ENCODE data around the gene ZNF653. TPM values are rescaled to one million over a fixed set of nuclear protein-coding genes. Genes with fewer than 3 reads are reported as not detected.
"Not testable (repeated sequence)": the region's sequence is repeated elsewhere in the genome, so short reads cannot be mapped to it uniquely, and the experiment has no call there.

The ZNF653 gene
- polyA plus RNA-seq, 3 donors: 10.4 to 11.2 (median 11.0) TPM

DNA sequence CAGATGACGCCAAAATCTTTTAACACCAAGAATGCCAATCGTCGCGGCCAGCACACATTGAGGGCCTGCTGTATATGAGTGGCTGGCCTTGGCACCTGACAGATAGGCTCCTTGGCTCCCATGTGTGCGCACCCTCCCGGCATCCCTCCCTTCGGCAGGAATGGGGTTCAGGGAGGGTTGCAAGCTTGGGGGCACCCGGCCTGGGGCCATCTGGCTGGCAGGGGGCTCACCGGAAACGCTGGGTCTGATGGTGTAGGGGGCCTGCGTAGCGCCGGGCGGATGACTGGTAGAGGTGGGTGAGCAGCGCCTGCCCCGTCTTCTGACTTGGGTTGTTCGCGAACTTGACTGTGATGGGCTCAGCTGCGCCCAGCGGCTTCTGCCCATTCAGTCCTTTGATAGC lies 47.8 kb downstream of the ZNF653 start:
- DNase-seq: no peak

DNA sequence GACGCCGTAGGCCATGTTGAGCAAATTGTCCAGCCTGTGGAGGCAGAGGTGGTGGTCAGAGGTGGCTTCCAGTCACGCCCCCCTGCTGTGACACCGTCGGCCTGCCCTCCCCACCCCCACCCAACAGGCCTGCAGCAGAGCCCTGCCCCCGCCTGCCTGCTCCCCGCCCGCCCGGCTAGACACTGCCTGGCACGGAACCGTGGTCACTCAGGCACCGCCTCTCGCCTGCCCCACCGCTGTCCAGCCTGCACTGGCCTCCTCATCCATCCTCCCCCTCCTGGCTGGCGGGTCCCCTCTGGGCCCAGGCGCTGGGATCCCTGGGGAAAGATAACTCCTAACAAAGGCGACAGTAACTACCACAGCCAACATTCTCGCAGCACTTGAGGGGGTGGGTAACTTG lies 48.5 kb downstream of the ZNF653 start:
- DNase-seq: no peak

DNA sequence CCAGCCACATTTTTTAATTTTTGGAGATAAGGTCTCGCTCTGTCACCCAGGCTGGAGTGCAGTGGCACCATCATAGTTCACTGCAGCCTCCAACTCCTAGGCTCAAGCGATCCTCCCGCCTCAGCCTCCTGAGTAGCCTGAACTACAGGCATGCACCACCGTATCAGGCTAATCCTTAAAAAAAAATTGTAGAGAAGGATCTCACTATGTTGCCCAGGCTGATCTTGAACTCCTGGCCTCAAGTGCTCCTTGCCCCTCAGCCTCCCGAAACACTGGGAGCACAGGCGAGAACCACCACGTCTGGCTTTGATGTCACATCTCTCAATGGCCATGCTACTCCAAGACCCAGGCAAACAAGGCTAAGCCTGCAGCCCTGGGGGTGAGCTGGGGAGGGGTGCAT lies 49.0 kb downstream of the ZNF653 start:
- no peak for DNase-seq

DNA sequence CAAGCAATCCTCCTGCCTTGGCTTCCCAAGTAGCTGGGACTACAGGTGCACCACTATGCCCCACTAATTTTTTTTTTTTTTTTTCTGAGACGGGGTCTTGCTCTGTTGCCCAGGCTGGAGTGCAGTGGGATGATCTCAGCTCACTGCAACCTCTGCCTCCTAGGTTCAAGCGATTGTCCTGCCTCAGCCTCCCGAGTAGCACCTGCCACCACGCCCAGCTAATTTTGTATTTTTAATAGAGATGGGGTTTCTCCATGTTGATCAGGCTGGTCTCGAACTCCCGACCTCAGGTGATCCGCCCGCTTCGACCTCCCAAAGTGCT lies 50.4 kb downstream of the ZNF653 start:
- not testable (repeated sequence) for DNase-seq

DNA sequence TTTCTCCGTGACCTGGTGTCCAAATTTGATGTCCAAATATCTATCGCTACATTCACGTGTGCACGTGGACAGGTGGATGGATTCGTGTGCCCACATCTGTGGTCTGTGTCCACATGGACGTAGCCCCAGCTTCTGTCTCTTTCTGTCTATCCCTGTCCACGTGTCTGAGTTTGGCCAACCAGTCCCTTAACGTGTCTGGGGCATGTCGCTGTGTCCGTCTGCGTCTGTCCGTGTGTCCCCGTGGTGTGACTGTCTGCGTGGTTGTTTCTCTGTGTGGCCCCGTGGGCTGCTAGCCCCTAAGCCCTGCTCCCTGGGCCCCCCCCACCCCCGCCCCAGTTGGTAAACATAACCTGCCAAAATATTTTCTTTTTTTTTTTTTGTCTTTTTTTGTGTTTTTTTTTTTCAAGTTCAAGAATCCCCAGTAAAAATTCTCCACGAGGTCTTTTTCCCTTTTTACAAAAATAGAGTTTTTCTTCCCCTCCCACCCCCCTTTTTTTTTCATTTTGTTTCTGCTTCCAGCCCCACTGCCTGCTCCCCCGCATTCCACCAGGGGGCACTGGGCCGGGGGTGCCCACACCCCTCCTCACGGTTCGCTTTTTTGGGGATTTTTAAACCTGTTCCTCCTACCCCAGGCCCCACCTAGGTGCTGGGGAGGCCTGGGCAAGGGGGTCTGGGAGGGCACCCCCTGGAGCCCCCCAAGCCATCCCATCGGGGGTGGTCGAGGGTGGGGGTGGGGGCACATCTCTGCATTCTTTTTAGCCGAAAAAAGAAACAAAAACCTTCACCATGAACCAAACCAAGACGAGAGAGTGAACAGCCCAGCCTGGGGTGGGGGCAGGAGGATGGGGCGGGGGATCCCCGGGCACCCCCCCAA lies 51.9 kb downstream of the ZNF653 start:
- DNase-seq: no peak

DNA sequence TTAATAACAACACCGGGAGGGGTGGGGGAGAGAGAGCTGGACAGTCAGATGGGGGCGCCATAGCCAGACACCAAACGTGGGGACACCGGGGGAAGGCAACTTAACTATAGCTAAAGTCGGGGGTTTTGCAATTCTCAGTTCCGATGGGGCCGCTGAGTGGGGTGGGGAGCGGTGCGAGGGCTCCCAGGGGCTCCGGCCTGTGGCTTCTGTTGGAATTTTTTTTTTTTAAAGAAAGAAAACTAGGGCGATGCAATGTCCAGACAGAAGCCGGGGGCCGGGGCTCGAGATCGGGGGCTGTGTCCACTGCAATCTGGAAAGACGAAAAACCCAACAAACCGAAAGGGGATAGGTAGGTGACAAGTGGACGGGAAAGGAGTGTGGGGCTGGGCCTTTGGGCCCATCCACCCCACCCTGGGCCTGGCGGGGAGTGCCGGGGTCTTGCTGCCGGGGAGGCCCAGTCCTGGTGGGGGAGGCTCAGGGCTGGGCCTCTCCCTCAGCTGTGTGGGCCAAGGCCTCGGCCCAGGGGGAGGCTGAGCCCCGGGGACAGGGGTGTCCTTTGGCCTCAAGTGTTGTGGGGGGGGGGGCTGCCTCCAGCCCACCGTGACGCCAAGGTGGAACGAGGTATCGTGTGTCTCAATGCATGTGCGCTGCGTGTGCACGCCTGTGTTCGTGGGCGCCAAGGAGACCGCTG lies 52.9 kb downstream of the ZNF653 start:
- no peak for DNase-seq

DNA sequence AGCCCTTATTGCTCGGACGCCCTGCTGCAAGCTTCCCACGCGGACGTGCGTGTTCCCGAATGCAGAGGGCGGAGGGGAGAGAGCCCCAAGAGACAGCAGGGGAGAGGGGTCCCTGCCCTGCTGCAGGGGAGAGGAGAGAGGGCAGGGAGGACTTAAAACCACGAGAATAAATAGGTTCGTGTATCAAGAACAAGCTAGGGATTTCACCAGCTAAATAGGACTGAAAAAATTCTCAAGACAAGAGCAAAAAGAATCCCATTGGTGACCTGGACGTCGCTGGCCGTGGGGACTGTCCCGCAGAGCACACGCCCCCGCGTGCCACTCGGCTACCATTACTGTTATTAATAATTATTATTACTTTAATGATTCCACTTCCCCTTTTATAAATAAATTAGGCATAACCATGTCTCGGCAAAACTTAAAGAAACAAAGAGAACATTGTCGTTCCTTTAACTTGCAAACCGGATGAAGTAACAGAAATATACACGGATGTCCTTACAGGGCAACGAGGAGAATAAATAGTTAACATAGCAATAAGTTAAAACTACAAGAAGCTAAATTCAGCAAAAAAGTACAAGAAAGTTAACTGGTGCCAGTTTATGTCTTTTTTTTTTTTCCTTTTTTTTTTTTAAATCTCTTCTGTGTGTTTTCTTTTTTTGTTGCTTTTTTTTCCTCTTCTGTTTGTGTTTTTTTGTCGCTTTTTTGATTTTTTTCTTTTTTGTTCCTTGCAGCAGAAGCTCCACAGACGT lies 53.6 kb downstream of the ZNF653 start:
- DNase-seq: peak; percentile 23

DNA sequence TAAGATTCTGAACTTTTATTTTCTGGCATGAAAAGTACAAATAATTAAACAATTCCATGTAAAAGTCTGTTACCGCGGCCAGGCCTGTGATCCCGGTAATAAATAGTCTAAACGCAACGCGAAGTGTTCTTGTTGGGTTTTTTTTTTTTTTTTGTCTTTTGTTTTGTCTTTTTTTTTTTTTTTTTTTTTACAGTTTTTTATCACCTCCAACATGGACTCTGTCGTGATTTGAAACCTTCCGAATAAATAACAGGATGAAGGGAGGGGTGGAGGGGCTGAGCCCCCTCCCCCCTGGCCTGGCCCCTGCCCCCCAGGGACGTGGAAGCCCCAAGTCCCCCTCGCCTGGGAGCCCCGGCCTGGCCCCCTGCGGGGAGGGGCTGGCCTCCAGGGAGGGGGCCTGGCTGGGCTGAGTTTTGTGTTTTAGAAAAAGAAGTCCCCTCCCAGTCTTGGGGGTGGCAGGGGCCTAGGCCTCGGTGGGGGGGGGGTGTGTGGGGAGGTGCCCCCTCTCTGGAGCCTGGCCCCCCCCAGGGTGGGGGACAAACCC lies 54.2 kb downstream of the ZNF653 start:
- no peak for DNase-seq

DNA sequence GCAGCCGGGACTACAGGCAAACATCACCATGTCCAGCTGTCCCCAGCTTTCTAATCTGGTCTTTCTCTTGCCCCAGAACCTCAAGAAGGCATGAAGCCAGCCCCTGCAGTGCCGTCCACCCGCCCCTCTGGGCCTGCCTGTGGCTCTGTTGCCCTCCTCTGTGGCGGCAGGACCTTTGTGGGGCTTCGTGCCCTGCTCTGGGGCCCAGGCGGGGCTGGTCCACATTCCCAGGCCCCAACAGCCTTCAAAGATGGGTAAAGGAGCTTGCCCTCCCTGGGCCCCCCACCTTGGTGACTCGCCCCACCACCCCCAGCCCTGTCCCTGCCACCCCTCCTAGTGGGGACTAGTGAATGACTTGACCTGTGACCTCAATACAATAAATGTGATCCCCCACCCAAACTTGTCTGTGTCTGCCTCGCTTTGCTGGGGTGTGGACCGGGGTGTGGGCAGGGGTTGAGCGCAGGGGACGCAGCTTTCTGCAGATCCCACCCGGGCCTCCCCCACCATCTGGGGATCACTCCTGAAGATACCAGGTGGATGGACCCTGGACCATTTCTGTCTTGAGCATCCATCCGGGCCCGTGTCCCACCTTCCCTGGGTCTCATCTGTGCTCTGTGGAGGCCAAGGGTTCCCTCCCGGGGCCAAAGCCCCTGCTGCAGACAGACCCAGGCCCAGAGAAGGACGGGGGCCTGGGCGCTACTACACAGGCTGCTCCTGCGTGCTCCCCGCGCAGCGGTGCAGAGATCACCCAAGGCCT lies 54.9 kb downstream of the ZNF653 start:
- no peak for DNase-seq

DNA sequence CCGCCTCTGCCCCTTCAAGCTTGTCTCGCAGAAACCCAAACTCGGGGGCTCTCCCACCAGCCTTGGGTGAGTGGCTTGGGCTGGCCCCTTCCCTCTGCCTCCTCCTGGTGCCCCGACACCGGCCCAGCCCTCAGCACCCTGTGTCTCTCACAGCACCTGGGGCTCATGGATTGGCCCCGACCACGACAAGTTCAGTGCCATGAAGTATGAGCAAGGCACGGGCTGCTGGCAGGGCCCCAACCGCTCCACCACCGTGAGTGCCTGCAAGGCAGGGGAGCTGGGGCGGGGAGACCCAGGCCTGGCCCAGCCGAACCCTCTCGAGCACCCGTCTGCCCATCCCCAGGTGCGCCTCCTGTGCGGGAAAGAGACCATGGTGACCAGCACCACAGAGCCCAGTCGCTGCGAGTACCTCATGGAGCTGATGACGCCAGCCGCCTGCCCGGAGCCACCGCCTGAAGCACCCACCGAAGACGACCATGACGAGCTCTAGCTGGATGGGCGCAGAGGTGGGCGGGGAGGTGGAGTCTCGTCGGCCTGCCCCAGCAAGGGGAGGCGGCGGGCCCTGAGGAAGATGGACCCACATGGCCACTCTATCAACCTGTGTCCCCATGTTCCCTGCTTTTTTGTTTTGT lies 56.6 kb downstream of the ZNF653 start:
- DNase-seq: no peak

DNA sequence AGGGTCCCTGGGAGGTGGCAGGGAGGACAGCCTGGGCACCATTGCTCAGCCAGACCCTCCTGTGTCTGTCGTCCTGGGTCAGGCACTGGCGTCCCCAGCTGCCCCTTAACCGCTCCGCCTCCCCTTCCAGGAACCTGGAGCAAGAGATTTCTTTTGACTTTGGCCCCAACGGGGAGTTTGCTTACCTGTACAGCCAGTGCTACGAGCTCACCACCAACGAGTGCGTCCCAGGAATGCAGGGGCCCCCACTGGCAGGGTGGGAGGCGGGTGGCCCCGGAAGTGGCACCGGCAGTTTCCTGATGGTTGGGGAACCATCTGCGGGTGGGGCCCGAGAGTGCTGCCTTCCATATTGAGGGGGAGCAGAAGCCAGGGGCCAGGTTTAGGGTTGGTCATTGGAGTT lies 57.2 kb downstream of the ZNF653 start:
- DNase-seq: no peak

DNA sequence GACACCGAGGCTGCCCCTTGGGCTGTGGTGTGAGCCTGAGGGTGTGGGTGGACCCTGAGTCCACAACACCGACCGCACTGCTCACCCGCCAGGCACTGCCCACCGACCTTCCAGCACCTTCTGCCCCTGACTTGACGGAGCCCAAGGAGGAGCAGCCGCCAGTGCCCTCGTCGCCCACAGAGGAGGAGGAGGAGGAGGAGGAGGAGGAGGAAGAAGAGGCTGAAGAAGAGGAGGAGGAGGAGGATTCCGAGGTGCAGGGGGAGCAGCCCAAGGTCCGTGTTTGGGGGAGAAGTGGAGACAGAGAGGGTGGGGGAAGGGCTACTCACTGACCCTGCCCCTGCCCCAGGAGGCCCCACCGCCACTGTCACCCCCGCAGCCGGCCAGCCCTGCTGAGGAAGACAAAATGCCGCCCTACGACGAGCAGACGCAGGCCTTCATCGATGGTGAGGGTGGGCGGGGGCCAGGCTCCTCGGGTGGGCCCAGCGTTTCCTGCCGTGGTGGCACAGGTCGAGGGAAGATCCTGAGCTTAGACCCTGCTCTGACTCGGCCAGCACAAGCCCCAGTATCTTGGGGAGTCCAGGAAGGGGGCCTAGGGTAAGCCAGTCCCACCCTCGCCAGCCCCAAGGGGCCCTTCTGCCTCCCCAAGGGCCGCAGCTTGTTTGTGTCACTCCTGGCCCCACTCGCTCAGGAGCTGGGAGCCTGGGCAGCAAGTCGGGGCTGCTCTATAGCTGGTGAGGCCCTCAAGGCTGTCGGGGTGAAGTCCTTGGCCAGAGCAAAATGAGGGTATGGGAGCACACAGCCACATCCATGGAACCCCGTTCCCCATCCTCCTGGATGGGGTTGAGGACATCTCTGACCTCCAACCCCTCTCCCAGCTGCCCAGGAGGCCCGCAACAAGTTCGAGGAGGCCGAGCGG lies 58.0 kb downstream of the ZNF653 start:
- no peak for DNase-seq

DNA sequence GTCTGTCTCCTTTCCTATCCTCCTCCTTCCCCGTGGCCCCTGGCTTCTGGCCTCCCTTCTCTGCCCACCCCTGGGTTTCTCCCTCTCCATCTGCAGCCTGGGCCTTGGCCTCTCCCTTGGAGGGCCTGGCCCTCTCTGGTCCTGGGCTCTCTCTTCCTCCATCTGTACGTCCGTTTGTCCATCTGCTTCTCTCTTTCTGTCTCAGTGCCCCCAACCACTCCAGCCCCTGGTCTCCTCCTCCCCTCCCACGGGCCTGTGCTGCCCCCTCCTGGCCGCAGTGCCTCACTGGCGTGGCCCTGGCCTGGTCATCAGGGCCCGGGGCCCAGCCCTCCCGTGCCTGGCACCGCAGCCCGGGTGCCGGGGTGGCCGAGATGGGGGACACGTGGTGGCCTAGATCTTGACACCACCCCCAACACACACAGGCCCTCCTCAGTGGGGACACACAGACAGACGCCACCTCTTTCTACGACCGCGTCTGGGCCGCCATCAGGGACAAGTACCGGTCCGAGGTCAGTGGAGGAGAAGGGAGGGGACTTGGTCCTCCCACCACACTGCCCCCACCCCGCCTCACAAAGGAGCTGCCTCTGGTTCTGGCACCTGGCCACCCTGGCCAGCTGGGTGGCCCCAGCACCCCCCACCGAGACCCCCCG lies 58.9 kb downstream of the ZNF653 start:
- DNase-seq: no peak

DNA sequence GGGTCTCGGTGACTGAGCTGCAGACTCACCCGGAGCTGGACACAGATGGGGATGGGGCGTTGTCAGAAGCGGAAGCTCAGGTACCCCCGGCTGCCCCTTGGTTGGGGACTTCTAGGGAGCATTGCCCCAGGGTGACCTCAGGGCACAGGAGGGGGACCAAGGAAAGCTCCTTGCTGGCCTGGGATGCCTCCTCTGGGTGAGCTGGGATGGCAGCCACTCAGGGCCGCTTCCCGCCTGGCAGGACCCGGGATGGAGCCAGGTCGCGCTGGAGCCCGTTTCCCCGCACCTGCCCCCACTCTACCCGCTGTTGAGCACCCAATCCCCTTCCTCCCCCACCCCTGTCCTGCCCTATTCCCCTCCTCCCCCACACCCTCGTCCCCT lies 59.4 kb downstream of the ZNF653 start:
- DNase-seq: no peak

DNA sequence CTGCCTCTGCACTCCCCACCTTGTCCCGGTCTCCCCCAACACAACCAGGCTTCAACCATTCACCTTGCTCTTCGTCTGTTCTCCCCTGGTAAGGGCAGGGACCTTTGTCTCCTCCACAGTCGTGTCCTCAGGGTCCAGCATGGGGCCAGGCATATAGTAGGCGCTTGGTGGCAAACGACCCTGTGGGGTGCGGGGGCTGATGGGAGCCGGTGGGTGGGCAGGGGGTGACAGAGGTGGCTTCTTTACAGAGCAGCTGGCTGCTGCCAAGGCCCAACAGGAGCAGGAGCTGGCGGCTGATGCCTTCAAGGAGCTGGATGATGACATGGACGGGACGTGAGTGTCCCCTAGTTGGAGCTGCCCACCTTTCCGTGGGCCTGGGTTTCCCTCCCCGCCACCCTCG lies 60.5 kb downstream of the ZNF653 start:
- DNase-seq: no peak

DNA sequence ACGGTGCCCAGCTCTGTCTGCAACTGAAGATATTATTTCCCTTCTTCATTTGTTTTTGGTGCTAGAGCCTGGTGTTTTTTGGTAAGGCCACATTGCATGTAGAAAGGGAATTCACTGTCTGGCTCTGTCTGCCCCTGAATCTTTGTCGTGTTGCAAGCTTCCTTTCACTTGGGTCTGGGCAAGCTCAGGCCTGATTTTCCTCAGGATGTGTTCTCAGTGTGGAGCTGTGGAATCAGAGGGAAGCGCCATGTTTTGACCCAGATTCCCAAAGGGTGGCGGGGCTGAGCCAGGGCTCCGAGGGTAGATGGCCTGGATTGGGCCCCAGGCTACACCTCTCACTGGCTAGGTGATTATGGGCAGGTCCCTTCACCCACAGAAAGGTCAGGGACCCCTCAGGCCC lies 61.6 kb downstream of the ZNF653 start:
- no peak for DNase-seq

DNA sequence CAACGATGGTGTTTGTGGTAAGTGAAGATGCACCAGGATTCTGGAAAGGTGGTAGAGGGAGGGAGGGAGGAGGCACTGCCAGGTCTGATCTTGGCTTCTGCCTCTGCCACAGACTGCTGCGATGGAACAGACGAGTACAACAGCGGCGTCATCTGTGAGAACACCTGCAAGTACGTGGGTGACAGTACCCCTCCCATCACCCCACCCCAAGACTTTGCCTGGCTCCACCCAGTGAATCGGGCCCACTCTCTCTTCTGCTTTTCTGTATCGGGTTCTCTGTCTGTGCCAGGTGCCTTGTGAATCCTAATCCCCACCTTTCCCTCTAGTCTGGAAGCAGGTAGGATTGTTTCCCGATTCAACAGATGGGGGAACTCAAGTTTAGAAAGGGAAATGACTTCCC lies 67.7 kb downstream of the ZNF653 start:
- DNase-seq: no peak

DNA sequence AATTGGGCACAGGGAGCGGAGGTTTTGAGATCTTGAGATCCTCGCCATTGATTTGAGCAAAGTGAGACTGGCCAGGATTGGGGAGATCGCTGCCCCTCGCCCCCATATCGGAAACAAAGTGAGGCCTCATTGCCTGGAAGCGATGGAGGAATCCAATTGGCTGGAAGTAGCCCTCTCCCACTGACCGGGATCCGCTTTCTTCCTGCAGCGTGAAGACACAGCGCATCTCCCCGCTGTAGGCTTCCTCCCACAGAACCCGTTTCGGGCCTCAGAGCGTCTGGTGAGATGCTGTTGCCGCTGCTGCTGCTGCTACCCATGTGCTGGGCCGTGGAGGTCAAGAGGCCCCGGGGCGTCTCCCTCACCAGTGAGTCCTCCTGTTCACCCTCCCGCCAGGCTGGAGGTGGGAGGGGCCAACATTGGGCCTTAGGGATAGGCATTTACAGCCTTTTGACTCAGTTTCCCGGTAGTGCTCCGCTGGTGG lies 69.8 kb downstream of the ZNF653 start:
- DNase-seq: no peak

DNA sequence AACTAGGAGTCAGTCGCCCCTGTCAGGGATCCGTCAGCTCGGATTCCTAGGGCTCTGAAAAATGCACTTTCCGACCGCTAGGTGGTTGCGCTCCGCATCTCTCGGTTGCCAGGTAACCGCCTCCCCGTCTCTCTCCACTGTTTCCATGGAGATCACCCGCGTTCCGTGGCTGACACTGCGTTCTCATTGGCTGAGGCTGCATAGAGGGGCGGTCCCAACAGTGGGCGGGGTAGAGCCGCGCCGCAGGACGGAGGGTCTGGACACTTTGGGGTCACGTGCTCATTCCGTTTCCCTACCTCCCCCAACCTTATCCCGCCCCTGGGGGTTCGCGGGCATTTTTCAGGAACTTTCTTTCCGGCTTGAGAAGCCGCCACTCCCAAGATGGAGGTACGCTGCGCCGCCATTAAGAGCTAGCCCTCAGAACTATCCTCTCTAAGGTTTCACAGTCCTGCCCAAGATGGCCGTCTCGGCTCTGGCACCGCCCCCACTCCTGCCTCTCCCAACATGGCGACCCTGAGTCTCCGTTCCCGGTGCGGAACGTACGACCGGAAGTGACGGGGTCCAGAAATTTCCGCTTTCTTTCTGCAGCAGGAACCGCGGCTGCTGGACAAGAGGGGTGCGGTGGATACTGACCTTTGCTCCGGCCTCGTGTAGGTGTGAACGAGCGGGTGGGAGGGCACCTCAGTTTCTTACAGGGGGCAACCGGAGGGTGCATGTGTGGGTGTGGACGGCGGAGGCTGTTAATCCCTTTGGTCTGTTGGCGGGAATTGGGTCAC lies 70.4 kb downstream of the ZNF653 start, which contains the start of the genes ODAD3 and PRKCSH:
Gene ODAD3, minus strand, starts transcription at position 65 of the 776 bp plus-strand sequence. CDS start 105 bp downstream, outside the sequence.
Gene PRKCSH, plus strand, starts transcription at position 579 of the 776 bp plus-strand sequence. CDS start 483 bp downstream, outside the sequence.
- DNase-seq: peak; percentile 100

All from renal pelvis (tissue), 4 donors.